CD4-positive, alpha-beta T cell treated with Interleukin-12 subunit alpha and Interleukin-12 subunit beta, for 1 hour (primary cell): ENCODE data around the gene CFAP73.
"Not testable (repeated sequence)": the region's sequence is repeated elsewhere in the genome, so short reads cannot be mapped to it uniquely, and the experiment has no call there.

Source experiments
- DNase-seq: peaks from one replicate; pipeline ENCODE4 v3.0.0-alpha.2; 2020

The CFAP73 gene

DNA sequence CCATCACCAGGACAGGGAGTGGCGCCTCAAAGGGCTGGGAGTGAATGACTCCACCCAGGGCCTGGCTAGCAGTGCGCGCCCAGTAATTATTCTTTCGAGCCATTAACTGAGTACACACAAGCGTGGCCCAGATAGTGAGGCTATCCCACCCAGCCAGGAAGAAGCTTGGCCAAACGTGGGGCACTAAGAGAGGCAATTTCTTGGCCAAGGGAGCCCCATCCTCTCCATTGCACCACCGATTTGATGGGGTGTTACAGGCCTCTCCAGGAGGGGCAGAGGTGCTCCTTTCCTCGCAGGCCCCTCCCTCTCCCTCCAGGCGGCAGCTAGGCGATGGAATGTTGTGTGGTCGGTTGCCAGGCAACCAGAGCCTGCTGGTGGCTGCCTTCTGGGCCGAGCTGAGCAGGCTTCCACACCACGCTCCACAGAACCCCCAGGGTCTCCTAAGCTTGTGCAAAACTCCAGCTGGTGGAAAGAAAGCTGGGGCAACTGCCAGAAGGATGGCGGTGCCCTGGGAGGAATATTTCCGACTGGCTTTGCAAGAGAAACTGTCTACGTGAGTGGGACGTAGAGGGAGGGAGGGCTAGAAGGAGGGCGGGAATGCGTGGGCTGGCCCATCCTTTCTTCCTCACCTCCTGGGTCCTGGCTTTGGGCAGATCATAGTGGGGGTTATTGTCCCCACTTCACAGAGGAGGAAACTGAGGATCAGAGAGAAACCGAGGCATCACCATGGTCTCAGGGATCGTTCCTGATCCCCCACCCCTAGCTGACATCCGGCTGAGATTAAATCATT lies at the start of gene CFAP73:
Gene CFAP73, plus strand, starts transcription at position 364 of the 790 bp plus-strand sequence. Its CDS starts 134 bp downstream, at position 498.
- DNase-seq, result no peak

DNA sequence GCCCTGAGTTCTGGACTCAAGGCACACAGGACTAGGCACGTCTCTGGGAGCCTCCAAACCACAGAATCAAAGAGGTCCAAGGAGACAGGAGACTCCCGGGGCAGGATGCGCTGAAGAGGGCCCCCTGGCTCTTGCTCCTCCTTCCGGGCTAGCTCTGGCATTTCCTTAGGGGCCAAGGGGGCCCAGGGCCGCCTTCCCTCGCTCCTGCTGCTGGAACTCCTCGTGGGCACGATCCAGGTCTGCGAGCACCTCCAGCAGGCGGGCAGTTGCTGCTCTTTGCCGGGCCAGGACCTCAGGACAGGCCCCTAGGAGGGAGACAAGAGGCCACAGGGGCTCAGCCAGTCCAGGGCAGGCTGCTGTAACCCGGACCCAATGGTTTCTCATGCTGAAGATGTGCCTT lies 49.8 kb upstream of the CFAP73 start:
- DNase-seq, result no peak

DNA sequence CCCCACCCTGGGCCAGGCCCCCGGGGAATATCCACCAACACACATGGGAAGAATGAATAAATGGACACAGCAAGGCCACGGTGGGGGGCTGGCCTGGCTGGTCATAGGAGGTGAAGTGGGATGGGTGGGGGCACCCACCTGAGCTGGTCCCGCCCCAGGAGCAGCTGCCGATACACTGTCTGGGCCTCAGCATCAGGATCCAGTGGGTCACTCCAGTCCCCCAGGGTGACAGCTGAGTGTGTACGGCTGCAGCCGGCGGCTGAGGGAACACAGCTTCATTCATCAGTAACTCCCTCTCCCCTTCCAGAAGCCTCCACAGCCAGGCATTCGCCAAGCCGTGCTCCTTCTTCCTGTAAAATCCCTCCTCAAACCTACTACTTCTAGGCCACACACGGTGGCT lies 47.8 kb upstream of the CFAP73 start:
- DNase-seq, result no peak

DNA sequence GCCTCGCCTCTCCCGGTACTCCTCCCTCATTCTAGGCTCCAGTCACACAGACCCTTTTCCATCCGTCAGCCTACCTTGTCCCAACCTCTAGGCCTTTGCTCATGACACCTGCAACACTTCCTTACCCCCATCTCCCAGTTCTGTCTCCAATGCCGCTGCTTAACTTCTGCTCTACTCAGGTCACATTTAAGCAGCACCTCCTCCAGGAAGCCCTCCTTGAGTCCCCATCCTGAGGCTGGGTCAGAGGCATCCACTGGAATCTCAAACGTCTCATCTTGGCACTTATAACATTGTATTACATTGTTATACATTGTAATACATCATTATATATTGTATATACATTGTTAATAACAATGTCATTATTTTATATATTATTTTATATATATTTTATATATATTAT lies 46.7 kb upstream of the CFAP73 start:
- no peak for DNase-seq

DNA sequence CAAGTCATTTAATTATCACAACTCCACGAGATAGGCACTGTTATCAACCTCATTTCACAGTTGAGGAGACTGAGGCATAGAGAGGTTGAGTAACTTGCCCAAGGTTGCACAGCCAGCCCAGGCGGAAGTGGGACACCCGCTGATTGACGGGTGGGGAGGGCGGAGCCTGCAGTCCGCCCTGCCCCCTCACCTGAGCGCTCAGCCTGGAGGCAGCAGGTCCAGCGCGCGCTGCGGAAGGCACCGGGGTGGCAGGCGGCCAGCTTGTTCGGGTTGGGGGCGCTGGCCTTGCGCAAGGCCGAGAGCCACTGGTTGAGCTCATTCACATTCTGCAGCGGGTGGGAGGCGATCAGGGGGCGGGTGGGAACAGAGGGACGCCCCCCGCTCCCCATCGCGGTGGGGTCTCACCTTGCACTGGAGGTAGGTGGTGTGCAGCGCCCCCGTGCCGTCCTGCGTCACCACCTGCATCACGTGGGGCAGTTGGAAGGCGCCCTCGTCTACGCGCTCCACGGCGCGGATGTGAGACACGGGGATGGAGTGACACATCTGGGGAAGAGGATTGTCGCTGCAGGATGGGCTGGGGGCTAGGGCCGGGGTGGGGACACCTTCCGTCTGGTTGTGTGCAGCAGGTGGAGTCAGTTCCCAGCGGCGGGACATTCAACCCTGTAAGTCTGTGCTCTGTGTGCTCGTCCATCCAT lies 45.6 kb upstream of the CFAP73 start:
- peak; percentile 76 for DNase-seq

DNA sequence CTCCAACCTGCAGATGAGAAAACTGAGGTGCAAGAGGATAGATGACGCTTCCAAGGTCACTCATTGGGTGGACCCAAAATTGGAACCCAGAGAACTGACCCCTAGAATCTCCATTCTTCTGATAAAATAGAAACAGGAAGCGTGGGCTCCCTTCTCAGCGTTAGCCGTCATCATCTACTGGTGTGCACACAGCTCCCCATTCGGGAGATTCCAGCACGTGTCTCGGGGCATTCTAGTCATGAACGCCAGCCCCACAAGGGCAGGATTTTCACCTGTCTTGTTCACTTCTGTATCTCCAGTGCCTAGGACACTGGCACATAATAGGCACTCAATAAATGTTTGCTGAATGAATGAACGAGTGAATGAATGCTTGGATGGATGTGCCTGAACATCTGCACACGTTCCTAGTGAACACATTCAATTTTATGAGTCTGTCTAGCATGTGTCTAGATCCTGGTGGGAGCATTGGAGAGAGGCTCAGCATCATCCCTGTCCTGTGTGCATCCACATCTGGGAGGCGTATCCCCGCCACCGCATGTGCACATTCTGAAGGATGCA lies 44.5 kb upstream of the CFAP73 start:
- DNase-seq, result no peak

DNA sequence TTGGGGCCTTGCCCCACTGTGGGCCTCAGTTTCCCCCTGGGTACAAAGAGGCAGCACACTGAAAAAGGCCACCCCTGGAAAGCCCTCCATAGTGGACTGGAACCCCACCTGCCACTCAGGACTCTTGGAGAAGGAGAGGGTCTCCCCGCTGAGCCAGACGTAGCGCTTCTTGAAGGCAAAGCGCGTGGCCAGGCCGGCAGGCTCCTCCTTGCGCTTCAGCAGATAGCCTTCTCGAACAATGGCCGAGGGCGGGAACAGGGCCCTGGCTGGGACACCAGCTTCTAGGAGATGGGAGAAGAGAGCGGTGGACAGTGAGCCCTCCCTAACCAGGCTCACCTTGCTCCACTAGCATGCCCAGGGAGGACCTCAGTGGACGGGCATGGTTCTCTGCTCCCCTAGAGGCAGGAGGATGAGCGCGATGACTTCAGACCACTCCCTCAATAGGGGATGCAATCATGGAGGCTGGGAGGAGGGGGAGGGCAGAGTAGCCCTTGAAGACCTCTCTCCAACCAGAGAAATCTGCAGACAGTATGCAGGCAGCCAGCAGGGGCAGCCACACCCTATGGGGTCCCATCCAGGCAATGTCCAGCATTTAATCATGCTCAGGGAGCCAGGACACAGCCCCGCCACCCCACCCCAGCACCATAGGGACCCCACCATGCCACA lies 43.8 kb upstream of the CFAP73 start:
- no peak for DNase-seq

DNA sequence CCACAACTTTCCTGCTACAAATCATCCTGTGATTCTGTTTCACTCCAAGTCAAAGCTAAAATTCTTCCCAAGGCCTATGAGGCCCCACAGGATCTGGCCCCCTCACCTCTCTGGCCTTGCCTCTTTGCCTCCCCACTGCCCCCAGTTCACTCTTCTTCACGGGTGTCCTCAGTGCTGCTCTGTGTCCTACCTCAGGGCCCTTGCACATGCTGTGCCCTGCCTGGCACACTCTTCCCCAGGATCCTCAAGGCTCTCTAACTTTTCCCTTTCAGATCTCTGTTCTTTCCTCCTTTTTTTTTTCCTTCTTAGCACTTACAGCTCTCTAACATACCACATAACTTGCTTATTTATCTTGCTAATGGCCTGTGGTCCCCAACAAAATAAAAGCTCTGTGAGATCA lies 43.2 kb upstream of the CFAP73 start:
- no peak for DNase-seq

DNA sequence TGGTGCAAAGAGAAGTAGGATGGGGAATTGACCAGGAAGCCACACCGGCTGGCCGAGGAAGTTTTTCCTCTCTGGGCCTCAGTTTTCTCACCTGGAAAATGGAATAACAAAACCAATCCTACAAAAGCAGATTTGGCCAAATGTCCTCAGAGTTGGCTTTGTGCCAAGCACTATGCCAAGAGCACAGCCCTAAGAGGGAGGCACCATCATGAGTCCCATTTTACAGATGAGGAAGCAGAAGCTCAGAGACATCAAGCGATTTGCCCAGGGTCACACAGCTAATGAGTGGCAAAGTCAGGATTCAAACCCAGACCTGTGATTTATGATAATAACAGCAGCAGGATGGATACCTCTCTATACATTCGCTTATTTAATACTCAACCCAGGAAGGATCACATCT lies 41.2 kb upstream of the CFAP73 start:
- DNase-seq, result no peak

DNA sequence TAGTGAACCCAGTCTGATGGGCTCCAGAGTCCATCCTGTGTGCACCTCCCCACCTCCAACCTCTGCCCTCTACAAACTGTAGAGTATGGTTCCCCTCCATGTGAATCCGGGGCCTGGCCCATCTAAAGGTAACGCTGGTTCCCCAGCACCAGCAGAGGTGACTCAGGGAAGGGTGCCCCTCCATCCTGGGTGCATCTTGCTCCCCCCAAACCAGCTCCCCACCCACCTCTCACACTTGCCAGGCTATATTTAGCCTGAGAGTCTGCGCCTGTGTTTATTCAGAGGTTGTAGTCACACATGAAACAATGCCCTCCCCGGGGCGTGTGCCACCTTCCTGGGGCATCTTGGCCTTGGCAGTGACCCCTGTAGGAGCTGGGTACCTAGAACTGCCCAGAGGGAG lies 40.2 kb upstream of the CFAP73 start:
- DNase-seq, result no peak

DNA sequence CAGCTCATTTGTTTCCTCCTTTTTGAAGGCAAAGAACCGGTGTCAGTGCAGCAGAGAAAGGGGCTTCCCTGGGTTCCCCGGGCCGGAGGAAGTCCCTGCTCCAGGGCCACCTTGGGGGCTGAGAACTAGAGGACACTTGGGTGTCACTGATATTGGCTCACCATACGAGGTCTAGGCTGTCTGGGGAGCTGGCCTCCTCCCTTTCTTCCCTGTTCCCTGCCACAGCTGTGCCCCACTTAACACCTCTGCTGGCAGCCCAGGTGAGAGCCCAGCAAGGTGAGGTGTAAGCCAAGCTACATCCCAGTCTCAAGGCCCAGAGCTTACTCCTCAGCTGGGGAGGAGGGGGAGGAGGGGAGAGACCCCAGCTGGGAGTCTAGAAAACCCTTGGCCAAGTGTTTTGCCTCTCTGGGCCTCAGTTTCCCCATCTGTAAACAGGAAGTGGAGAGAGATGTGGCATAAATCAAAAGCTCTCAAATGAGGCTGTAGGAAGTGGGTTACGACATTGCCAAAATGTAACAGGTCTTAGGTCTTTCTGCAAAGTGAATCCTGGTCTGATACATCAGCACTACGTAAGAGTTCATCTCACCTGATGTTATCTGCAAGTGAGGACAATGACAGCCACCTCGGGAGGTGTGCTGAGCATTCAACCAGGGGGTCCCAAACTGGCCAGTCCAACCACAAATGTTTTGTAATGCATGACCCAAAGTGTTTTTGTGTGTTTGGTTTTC lies 39.5 kb upstream of the CFAP73 start:
- no peak for DNase-seq

DNA sequence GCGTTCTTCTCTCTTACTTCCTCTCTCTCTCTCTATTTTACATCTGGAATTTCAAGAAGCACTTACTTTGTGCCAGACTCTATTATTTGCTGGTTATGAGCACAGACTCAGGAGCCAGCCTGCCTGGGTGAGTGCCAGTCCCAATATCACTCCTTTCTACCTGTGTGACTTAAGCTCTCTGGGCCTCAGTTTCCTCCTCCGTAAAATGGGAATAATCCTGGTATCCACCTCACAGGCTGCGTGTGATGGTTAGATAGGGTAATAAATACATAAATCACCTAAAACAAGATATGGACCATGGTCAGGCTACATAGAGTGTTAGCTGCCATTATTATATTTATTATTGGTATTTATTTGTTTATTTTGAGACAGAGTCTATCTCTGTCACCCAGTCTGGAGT lies 38.3 kb upstream of the CFAP73 start:
- no peak for DNase-seq

DNA sequence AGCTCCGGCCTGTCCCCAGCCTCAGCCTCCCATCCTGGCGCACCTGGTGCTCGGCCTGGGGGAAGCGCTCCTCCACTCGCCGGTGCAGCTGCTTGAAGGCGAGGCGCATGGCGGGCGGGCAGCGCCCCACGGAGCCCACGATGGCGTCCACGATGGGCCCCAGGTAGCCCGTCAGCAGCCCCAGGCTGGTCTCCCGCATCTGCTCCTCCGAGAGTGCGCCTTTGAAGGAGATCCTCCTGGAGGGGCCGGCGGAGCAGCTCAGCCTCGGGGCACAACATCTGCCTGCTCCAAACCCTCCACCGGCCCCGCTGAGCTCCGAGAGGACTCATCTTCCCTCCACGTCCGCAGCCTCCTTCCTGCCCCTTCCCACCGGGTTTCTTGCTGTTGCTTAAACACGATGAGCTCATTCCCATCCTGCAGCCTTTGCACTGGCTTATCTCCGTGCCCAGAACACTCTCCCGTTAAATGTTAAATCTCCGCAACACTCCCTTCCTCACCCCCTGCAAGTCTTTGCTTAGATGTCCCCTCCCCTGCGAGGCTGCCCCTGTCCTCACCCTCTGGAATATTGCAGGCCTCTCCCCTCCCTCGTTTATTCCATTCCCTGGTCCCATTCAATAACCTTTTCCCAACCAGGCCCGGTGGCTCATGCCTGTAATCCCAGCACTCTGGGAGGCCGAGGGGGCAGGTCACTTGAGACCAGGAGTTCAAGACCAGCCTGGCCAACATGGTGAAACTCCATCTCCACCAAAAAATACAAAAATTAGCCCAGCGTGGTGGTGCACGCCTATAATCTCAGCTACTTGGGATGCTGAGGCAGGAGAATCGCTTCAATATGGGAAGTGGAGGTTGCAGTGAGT lies 37.3 kb upstream of the CFAP73 start:
- no peak for DNase-seq

DNA sequence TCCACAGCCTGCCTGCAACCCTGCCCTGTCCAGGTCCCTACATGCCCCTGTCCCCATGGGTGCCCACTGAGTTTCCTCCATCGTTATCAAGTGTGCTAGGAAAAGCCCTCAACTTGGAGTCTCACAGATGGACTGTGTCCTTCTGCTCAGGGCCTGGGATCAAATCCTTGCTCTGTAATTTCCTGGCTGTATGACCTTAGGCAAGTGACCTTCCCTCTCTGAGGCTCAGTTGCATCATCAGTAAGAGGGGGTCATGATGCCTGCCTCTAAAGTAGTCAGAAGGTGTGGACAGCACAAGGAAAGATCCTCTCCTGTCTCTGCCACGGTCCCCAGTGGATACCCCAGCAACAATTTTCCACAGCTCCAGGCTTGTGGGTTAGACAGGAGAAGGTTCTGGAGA lies 36.1 kb upstream of the CFAP73 start:
- no peak for DNase-seq

DNA sequence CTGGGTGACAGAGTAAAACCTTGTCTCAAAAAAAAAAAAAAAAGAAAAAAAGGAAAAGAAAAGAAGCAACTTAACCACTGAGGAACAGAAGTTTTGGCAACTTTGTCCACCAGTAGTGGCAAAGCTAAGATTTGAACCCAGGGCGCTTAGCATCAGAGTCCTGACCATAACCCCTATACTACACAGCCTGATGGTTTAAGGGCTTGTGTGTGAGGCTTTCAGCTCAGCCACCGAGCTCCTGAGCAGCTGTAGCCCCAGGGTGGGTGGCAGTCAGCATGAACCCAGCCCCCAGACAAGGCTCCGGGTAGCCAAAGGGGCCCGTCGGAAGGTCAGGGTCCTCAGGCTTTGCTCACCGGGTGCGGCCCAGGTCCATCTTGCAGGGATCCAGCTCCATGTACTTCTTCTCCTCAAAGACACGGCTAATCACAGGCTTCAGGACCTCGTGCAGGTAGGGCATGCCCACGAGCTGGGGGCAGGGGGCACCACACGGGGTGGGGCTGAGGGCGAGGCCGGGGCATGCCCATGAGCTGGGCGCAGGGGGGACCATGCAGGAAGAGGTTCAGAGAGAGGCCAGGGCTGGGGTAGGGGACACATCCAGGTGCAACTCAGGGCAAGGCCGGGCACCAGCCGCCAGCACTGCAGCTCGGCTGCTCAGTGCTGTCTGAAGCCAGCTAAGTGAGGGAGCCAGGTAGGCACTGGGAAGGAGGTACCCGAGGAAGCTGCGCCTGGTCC lies 34.9 kb upstream of the CFAP73 start:
- DNase-seq, result no peak

DNA sequence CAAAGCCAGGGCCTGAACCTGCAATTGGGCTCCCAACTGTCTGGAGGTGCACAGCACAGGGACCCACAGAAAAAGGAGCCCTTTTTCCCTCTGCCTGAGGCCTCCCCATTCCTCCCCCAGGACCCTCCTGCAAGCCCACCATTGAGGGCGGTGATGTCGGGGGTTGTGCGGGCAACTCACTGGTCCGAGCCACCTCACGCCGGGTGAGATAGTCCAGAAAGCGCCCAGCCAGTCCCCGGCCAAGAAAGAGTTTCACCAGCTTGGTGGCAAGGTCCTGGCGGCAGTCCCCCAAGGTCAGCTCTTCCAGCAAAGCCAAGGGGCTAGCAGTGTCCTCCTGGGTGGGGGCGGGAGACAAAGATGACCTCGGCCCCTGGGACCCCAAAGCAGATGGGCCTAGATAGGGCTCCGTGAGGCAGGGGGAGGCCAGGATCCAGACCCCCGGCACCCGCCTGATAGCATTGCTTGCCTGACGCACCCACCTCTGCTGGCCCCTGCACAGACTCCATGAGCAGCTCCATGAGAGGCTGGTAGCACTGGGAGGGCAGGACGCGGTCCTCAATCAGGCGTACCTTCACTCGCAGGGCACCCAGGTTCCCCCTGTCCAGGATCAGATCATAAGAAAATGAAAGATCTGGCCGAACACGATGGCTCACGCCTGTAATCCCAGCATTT lies 33.9 kb upstream of the CFAP73 start:
- no peak for DNase-seq

DNA sequence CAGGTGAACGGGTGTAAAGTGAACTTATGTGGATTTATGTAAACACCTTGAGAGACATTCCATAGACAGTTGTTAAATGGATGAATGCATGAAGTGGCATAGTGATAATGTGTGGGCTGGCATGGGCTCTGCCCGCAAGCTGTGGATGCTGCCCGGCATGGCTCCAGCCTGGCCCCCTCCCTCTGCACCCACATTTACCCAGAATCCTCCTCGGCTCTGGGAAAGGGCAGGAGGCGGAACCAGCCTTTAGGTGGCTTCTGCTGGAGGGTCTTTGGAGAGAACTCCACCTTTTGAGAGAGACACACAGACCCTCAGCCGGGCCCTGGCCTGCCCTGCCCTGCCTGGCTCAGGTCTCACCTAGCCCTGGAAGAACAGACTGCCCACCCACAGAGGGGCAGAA lies 32.6 kb upstream of the CFAP73 start:
- DNase-seq, result no peak

DNA sequence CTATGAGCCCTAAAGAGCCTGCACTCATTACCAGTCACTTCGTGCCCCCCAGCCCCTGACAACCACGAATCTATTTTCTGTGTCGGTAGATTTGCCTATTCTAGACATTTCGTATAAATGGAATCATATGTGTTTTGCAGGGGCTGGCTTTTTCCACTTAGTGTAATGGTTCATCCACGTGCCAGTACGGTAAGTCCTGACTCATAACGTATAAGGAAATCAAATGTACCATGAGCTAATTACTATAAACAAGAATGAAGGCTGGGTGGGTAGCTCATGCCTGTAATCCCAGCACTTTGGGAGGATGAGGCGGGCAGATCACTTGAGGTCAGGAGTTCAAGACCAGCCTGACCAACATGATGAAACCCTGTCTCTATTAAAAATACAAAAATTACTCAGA lies 31.8 kb upstream of the CFAP73 start:
- DNase-seq, result not testable (repeated sequence)

DNA sequence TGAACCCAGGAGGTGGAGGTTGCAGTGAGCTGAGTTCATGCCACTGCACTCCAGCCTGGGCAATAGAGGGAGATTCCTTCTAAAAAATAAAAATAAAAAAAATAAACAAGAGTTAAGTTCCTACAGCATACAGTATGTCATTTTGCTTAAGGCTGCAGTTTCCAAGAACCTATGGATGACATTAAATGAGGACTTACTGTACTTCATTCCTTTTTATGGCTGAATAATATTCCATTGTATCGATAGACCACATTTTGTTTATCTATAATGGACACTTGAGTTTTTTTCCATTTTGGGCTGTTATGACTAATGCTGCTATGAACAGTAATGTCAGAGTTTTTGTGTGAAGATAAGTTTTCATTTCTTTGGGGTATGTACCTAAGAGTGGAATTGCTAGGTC lies 31.4 kb upstream of the CFAP73 start:
- DNase-seq, result no peak

DNA sequence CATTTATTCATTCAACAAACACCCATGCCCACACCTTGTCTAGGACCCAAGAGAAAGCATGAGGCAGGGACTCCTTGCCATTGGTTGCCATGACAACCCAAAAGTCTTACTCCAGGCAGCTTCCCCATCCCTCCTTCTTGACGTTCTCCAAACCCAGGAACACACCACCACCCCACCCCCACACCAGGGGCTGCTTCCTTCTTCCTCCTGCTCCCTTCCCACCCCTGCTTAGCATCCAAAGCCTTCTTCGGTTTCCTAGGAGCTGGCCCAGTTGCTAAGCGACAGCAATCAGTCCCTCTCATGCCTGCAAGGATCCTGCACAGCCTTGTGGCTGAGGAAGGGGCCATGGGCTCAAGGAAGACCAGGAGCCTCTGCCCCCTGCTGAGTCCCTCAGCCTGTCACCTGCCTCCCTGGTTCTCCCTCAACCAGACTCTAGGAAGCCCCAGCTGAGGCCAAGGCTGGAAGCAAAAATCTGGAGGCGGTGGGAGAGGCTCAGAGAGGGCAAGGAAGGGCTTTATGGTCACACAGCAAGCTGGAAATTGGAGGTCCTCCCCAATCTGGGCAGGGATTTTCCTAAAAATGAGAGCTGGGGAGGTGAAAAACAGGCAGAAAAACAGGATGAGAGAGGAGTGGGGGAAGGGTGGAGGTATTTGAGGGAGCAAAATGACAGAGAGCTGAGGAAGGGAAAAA lies 29.4 kb upstream of the CFAP73 start:
- no peak for DNase-seq
